ENCODE results near the gene RGP1.

RGP1 gene

DNA sequence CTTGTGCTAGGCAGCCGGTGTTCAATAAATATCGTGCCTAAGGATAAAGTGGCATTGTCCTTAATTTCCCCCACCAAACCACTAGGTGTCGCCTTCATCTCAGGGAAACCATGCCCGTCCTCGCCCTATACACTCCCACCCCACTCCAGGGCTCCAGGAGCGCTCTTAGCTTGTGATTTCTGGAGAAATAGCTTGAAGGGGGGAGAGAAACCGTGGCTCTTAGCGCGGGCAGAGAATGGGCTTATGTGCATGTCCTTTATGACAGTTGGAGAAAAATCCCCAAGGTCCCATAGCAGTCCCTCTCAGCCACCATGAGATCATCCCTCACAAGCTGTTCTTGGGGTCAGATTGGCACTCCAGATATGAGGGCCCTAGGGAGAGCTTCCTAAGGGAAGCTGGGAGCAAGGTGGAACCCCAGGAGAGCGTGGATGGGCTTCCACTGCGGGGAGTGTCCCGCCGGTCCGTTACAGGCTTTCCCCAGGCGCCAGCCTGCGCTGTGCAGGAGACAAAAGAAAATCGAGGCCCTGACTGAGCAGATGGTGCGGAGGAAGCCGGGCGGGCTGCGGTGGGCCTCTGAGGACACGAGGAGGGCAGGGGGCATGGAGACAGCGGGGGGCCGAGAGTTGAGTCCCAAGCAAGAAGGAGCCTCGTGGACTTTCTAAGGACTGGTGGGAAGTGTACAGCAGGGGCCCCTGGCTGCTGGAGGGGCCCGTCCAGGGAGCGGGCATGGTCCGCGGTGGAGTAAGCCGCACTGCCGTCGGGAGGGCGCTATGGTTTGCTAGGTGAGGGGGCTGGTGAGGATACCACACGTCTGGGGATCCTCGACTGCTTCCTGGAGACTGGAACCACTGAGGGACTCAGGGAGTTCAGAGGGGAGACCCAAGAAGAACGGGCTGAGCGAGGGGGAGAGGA, 41.6 kb downstream of the RGP1 start:
- TF ChIP-seq, protein P1, sequence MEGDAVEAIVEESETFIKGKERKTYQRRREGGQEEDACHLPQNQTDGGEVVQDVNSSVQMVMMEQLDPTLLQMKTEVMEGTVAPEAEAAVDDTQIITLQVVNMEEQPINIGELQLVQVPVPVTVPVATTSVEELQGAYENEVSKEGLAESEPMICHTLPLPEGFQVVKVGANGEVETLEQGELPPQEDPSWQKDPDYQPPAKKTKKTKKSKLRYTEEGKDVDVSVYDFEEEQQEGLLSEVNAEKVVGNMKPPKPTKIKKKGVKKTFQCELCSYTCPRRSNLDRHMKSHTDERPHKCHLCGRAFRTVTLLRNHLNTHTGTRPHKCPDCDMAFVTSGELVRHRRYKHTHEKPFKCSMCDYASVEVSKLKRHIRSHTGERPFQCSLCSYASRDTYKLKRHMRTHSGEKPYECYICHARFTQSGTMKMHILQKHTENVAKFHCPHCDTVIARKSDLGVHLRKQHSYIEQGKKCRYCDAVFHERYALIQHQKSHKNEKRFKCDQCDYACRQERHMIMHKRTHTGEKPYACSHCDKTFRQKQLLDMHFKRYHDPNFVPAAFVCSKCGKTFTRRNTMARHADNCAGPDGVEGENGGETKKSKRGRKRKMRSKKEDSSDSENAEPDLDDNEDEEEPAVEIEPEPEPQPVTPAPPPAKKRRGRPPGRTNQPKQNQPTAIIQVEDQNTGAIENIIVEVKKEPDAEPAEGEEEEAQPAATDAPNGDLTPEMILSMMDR (IDR thresholded peaks at IDR 0.05; ENCODE audit: low read depth, low read length, missing control alignments) = peak; percentile 89
- H3K36me3 ChIP-seq (replicated peaks) = no peaks in the 10 kb centered on the region
- DNase-seq = peak; percentile 68
- peak overlapping the region; percentile 39 for H3K4me3 ChIP-seq (ENCODE audit: low read depth, low read length)
- H3K27ac ChIP-seq = no peak overlapping the region
- in situ Hi-C loops (cut with HindIII; ENCODE audit: low pct_ligation_motif_present, low sequenced_read_pairs) = no loop called here
- H3K27me3 ChIP-seq (replicated peaks) = no peaks in the 10 kb centered on the region

DNA sequence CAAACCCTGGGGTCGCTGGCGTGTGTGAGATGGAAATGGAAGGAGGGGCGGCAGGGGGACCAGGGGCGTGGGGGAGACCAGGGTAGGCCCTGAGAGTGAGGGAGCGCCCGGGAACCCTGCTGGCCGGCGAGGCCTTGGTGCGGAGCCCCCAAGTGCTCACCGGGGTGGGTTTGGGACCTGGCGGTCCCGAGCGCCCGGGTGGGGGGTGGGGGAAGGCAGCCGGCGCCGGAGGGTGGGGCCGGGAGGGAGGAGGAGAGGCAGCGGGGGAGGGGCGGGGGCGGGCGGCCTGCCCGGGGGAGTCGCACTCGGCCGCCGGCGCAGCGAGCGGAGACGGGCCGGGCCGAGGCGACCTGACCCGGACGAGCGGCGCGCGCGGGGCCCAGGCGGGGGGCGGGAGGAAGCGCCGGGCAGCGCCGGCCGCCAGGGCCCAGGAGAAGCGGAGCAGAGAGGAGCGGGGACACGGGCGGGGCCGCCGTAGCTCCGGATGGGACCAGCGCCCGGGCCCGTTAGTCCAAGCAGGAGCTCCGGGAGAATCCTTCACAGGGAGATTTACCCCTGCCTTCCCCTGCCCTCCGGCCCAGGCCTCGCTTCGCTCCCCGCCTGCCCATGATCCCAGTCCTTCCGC, 42.3 kb downstream of the RGP1 start, which contains the start of gene NPR2:
Gene NPR2 (plus strand): TSS at position 295 of the 625 bp plus-strand sequence. CDS start 818 bp downstream, outside the sequence.
- no peak for DNase-seq
- TF ChIP-seq, protein P1 (IDR thresholded peaks at IDR 0.05; ENCODE audit: low read depth, low read length, missing control alignments) = no peak
- Histone ChIP-seq H3K36me3 (replicated peaks) (no peaks in the 10 kb centered on the region), H3K4me3 (ENCODE audit: low read depth, low read length) (peak within 1 kb of the TSS; percentile 62), H3K27ac (no peak within 1 kb of the TSS), H3K27me3 (replicated peaks) (no peaks in the 10 kb centered on the region)
- in situ Hi-C loops (cut with HindIII; ENCODE audit: low pct_ligation_motif_present, low sequenced_read_pairs) = no loop called here

DNA sequence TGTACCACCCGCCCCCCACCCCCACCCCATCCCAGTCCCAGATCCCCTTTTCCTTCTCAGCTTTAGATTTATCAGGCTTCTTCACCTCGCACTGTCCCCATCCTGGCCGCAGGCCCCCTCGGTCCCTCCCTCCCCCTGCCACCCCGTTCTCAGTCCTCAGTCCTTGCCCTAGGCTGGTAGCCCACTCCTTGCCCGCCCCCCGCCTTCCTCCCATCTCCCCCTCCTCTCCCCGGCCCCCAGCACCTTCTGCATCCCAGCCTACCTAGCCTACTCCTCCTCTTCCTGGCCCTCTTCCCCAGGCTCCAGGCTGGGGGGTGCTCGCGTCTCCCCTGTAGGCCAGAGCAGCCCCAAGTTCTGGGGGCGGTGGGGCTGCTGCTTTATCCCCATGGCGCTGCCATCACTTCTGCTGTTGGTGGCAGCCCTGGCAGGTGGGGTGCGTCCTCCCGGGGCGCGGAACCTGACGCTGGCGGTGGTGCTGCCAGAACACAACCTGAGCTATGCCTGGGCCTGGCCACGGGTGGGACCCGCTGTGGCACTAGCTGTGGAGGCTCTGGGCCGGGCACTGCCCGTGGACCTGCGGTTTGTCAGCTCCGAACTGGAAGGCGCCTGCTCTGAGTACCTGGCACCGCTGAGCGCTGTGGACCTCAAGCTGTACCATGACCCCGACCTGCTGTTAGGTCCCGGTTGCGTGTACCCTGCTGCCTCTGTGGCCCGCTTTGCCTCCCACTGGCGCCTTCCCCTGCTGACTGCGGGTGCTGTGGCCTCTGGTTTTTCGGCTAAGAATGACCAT, 43.1 kb downstream of the RGP1 start:
- Histone ChIP-seq H3K27ac (no peak overlapping the region), H3K27me3 (replicated peaks) (no peaks in the 10 kb centered on the region), H3K36me3 (replicated peaks) (no peaks in the 10 kb centered on the region), H3K4me3 (ENCODE audit: low read depth, low read length) (peak overlapping the region; percentile 62)
- TF ChIP-seq, protein P1 (IDR thresholded peaks at IDR 0.05; ENCODE audit: low read depth, low read length, missing control alignments) = no peak
- DNase-seq = no peak
- in situ Hi-C loops (cut with HindIII; ENCODE audit: low pct_ligation_motif_present, low sequenced_read_pairs) = no loop called here

DNA sequence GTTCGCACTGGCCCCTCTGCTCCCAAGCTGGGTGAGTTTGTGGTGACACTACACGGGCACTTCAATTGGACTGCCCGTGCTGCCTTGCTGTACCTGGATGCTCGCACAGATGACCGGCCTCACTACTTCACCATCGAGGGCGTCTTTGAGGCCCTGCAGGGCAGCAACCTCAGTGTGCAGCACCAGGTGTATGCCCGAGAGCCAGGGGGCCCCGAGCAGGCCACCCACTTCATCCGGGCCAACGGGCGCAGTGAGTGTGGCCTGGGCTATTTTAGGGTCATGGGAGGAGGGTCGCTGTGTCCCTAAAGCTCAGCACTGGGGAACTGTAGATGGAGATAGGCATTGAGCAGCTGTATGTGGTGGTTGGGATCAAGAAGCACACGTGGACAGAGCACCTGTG, 43.7 kb downstream of the RGP1 start:
- no peak overlapping the region for H3K27ac ChIP-seq
- no peaks in the 10 kb centered on the region for H3K36me3 ChIP-seq (replicated peaks)
- TF ChIP-seq, protein P1 (IDR thresholded peaks at IDR 0.05; ENCODE audit: low read depth, low read length, missing control alignments) = no peak
- no peaks in the 10 kb centered on the region for H3K27me3 ChIP-seq (replicated peaks)
- H3K4me3 ChIP-seq (ENCODE audit: low read depth, low read length) = no peak overlapping the region
- in situ Hi-C loops (cut with HindIII; ENCODE audit: low pct_ligation_motif_present, low sequenced_read_pairs) = no loop called here
- no peak for DNase-seq

DNA sequence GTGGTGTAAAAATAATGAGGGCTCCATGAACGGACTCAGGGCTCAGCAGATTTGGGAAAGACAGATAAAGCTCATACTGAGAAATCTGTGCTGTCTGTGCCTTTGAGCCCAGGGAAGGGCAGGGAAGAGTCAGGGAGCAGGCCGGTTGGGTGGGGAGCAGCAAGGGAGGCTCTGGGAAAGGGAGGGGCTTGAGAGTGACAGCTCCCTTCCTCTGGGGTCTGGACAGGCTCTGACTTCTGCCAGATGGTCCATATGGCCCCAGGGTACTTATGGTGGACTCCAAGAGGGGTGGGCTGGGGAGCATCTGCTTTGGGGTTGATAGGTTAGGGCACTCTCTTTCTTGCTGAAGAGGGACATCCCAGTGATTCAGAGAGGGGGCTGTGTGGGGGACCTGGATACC, 44.4 kb downstream of the RGP1 start:
- Histone ChIP-seq H3K27ac (no peak overlapping the region), H3K36me3 (replicated peaks) (no peaks in the 10 kb centered on the region), H3K4me3 (ENCODE audit: low read depth, low read length) (no peak overlapping the region), H3K27me3 (replicated peaks) (no peaks in the 10 kb centered on the region)
- DNase-seq = no peak
- TF ChIP-seq, protein P1 (IDR thresholded peaks at IDR 0.05; ENCODE audit: low read depth, low read length, missing control alignments) = no peak
- in situ Hi-C loops (cut with HindIII; ENCODE audit: low pct_ligation_motif_present, low sequenced_read_pairs) = no loop called here

Measured in brain microvascular endothelial cell (primary cell).